Lower leg skin (tissue), 4 donors: ENCODE data around the gene GSTT2B. TPM values are rescaled to one million over a fixed set of nuclear protein-coding genes. Genes with fewer than 3 reads are reported as not detected.
"Not testable (repeated sequence)": the region's sequence is repeated elsewhere in the genome, so short reads cannot be mapped to it uniquely, and the experiment has no call there.

Experiments
- DNase-seq, 2 donors: peaks; one replicate each; pipeline ENCODE4 v3.0.0-alpha.2; 2019; ENCODE audit warnings: low spot score in 2 of 2
- H3K4me3 ChIP-seq: fragments of 200-600 bp; sonication (generic); 2 replicates; pipeline ENCODE4 v1.5.1; 2017; ENCODE audit warnings: mild to moderate bottlenecking, low read depth; ENCODE audit not compliant: poor library complexity, severe bottlenecking
- POLR2A ChIP-seq, 2 donors: fragments of 450-650 bp; IDR thresholded peaks; one replicate each; pipeline ENCODE4 v1.6.1; 2016 to 2017; ENCODE audit warnings: antibody characterized with exemption in 2 of 2, mild to moderate bottlenecking in 1 of 2, moderate library complexity in 1 of 2
- WGBS, 2 donors: methylation state at CpG; one replicate each; pipeline ENCODE4 v1.1.5; 2018; 5-methylcytosine and 5-hydroxymethylcytosine counted together
- intact Hi-C: fragments of 100-400 bp; cut with DNase I; formaldehyde crosslinking; loops from one replicate; pipeline ENCODE4 v1.15.0; 2023; ENCODE audit warnings: low total_unique reads
- total RNA-seq, 4 donors: library from RNA; depleted of rRNA; stranded (reverse); fragments of >200 nt; gene quantifications; one replicate each; pipeline ENCODE4 v1.1.0, GENCODE V29; 2016
- TF ChIP-seq, protein P1 (sequence below), 3 donors: fragments of 450-650 bp; IDR thresholded peaks; one replicate each; pipeline ENCODE4 v1.5.1; 2016; ENCODE audit warnings: antibody characterized with exemption in 3 of 3, mild to moderate bottlenecking in 3 of 3, moderate library complexity in 2 of 3

The GSTT2B gene
- total RNA-seq, 4 donors from 2014 or later: 2.4 to 14.3 (median 11.6) TPM; not detected in 1

- WGBS, 2 donors: 43 to 50% methylated on average over 5 of the region's 6 CpGs
- H3K4me3 ChIP-seq: no peak overlapping the region
- TF ChIP-seq POLR2A (IDR thresholded peaks at IDR 0.05): no peak
- TF ChIP-seq, protein P1, sequence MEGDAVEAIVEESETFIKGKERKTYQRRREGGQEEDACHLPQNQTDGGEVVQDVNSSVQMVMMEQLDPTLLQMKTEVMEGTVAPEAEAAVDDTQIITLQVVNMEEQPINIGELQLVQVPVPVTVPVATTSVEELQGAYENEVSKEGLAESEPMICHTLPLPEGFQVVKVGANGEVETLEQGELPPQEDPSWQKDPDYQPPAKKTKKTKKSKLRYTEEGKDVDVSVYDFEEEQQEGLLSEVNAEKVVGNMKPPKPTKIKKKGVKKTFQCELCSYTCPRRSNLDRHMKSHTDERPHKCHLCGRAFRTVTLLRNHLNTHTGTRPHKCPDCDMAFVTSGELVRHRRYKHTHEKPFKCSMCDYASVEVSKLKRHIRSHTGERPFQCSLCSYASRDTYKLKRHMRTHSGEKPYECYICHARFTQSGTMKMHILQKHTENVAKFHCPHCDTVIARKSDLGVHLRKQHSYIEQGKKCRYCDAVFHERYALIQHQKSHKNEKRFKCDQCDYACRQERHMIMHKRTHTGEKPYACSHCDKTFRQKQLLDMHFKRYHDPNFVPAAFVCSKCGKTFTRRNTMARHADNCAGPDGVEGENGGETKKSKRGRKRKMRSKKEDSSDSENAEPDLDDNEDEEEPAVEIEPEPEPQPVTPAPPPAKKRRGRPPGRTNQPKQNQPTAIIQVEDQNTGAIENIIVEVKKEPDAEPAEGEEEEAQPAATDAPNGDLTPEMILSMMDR (IDR thresholded peaks at IDR 0.05): no peak
- no peak for DNase-seq
- intact Hi-C loops: no loop called here
These were observed 23.4 kb upstream of the GSTT2B start for GRCh38 chr22:23984430-23984829.

DNA sequence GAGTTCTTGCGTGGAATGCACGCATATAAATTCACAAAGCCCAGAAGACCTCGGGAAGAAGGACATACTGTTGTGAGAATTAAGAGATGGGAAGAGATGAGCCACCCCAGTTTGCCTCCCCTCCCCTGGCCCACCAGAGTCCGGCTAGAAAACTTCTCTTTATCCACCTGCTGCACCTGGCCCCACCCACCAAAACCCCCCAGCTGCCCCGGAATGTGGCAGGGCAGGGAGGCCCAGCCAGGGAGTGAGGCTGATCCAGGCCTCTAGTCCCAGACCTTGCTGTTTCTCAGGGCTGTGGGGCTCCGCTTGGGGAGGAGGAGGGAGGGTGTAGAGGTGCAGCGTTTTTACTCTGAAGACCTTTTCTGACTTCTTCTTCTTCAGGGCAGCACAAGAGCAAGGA is 19.6 kb upstream of the GSTT2B start:
- H3K4me3 ChIP-seq, intact Hi-C loops: not testable (repeated sequence)
- WGBS, 2 donors: 18% methylated on average over 4 of the region's 7 CpGs; no CpG with 5 or more reads in 1 of the 2 donors
- DNase-seq: peak in 1 of 2 donors; percentile 68

DNA sequence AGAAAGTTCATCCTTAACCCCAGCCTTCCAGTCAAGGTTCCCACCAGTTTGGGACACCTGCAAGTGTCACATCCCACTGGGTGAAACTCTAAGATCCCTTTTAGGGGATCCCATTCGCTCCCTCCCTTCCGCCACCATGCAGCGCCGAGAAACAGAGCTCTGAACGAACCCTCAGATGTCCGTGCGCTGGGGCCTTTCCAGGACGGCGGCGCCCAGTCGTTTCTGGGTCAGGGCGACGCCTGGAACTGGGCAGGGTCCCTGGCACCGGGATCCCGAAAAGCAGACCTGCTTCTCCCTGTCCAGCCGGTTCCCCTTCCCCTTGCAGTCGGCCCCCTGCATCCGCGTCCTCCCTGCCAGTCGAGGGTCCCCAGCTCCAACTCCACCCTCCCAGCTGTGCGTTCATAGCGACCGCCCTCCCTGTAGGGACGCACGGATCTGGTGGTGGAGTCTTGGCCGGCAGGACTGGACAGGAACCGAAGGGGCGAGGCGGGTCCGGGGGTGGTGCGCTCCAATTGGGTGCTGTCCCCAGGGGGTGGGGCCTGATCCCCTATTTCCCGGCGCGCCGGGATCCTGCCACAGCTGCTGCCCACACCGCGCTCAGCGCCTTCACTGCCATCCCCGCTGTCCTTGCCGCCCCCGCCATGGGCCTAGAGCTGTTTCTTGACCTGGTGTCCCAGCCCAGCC is 18.7 kb upstream of the GSTT2B start, which contains the start of gene GSTT2:
Gene GSTT2, plus strand, starts transcription at position 578 of the 684 bp plus-strand sequence.
- DNase-seq, intact Hi-C loops, H3K4me3 ChIP-seq: not testable (repeated sequence)
- WGBS, 2 donors: no CpG with 5 or more reads among the region's 41 CpGs

DNA sequence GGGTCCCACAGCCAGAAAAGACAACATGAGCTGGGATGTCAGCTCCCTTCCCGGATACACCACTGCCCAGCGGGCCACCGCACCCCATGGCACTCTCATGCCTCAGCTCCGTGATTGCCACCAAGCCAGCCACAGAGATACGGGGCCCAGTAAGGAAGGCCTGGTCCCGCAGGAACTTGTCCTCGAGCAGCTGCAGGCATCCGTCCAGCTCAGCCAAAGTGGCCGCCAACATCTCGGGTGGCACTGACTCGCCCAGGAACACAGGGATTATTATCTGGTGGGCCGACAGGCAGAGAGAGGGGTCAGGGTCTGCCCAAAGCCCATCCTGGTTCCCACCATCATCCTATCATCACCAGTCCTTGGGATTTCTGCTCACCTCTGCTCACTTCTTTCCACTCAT is 16.3 kb upstream of the GSTT2B start:
- DNase-seq, intact Hi-C loops, H3K4me3 ChIP-seq: not testable (repeated sequence)
- 87% methylated on average over 3 of the region's 12 CpGs; no CpG with 5 or more reads in 1 of the 2 donors for WGBS, 2 donors

- 29 to 37% methylated on average over 6 to 10 of the region's 27 CpGs for WGBS, 2 donors
These were observed 13.9 kb upstream of the GSTT2B start for GRCh38 chr22:23974836-23975352.

DNA sequence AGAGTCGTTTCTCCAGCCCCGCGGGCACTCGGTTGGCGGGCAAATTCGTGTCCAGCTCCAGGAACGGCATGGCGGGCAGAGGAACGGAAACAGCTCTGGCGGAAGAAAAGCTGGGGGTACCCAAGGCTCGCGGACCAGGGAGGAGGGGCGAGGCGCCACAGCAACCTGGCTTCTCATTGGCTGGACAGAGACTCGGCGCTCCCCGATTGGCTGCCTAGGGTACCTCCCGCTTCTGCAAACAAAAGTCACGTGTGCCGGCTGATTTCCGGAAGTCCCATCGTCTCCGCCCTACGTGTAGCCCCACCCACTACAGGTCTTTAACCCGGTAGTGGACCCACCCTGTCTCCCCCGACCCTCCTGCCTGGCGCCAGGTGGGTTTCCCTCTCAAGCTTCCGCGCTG is 13.3 kb upstream of the GSTT2B start, which contains the start of gene DDT:
Gene DDT, minus strand, starts transcription at position 97 of the 400 bp plus-strand sequence. Its CDS starts 27 bp downstream, at position 70.
- DNase-seq, H3K4me3 ChIP-seq, intact Hi-C loops: not testable (repeated sequence)
- WGBS, 2 donors: no CpG with 5 or more reads among the region's 29 CpGs

More at GRCh38 chr22:23974836-23975352, 13.9 kb upstream of the GSTT2B start:
- peak in 1 of 2 donors; percentile 78 for DNase-seq
- H3K4me3 ChIP-seq, intact Hi-C loops: not testable (repeated sequence)

DNA sequence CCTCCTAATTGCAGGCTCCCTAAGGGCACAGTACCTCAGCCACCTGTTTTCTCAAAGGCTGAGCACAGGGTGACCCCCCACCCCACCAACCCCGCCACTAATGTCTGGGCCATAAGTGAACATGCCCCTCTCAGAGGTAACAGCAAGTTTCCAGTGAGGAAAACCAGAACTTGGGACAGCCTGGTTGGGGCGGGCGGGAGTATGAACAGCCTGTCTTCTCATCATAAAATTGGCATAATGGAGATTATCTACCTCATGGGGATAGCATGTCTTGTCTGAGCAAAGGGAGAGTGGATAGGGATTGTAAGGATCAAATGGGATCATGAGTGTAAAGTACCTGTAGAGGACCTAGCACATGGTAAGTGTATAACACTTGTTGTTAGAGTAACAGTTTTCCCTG is 10.9 kb upstream of the GSTT2B start:
- DNase-seq: peak in 1 of 2 donors; percentile 48
- intact Hi-C loops, H3K4me3 ChIP-seq: not testable (repeated sequence)
- 89 to 96% methylated on average over 3 of the region's 3 CpGs for WGBS, 2 donors

GRCh38 chr22:23970816-23971486 is 10.0 kb upstream of the GSTT2B start:
- no peak overlapping the region for H3K4me3 ChIP-seq
- TF ChIP-seq, protein P1 (IDR thresholded peaks at IDR 0.05): no peak
- no peak for TF ChIP-seq POLR2A (IDR thresholded peaks at IDR 0.05)
- intact Hi-C loops: no loop called here
- peak in 1 of 2 donors; percentile 80 for DNase-seq
- WGBS, 2 donors: 69 to 77% methylated on average over 6 of the region's 6 CpGs
